Erythroblast (primary cell): ENCODE measurements around the gene HTR3E.

Experiments used
- GATA1 ChIP-seq: IDR thresholded peaks from 2 replicates; pipeline ENCODE4 v1.6.1; 2011; ENCODE audit warnings: low read depth, mild to moderate bottlenecking, control low read depth, low read length, moderate library complexity
- POLR2A ChIP-seq: IDR thresholded peaks from 2 replicates; pipeline ENCODE4 v1.6.1; 2011; ENCODE audit warnings: mild to moderate bottlenecking, low read length

DNA sequence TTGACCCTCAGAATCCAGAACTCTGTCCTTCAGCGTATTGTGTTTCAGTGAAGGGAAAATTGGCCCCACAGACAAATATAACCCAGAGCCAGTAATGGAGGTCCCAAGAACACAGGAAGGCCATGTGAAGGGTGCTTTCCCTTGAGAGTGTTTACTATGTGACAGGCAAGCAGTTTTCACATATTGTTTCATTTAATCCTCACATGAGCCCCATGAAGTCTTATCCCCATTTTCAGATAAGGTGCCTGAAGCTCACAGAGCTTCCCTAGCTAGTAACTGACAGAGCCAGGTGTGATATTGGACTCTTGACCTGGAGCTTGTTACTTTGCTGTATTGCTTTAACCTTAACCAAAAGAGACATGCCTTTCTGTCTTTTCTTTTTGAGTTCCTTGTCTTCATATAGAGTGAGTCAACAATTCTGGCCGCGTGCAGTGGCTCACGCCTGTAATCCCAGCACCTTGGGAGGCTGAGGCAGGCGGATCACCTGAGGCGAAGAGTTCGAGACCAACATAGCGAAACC is 48.9 kb downstream of the HTR3E start:
- TF ChIP-seq POLR2A, result no peak
- TF ChIP-seq GATA1, result no peak
